Stimulated activated CD4-positive, alpha-beta T cell treated with anti-CD3 and anti-CD28 coated beads, Interleukin-1b, Interleukin-23, amount 100 ng/mL, for 4 hours (primary cell): ENCODE results near the gene CFAP251.

ENCODE experiments used
- DNase-seq, 2 donors: peaks; one replicate each; pipeline ENCODE4 v3.0.0-alpha.2; 2020; ENCODE audit warnings: low read depth in 2 of 2

Gene CFAP251

GRCh38 chr12:121946313-121947025 is 28.1 kb downstream of the CFAP251 start:
- DNase-seq, result no peak

GRCh38 chr12:121947981-121948380 is 29.6 kb downstream of the CFAP251 start:
- no peak for DNase-seq

GRCh38 chr12:121949648-121950397 is 31.4 kb downstream of the CFAP251 start:
- no peak for DNase-seq

- DNase-seq, result no peak
These were observed 34.8 kb downstream of the CFAP251 start for GRCh38 chr12:121953117-121953692.

- no peak for DNase-seq
These were observed 35.3 kb downstream of the CFAP251 start for GRCh38 chr12:121953695-121954094.

- no peak for DNase-seq
These were observed 37.2 kb downstream of the CFAP251 start for GRCh38 chr12:121955258-121956237.

- no peak for DNase-seq
These were observed 39.6 kb downstream of the CFAP251 start for GRCh38 chr12:121957861-121958515.

- no peak for DNase-seq
These were observed 40.3 kb downstream of the CFAP251 start for GRCh38 chr12:121958541-121959240.

- DNase-seq, result no peak
These were observed 42.1 kb downstream of the CFAP251 start for GRCh38 chr12:121960541-121960940.

- DNase-seq, result no peak
These were observed 42.9 kb downstream of the CFAP251 start for GRCh38 chr12:121961195-121961879.

GRCh38 chr12:121963341-121964018 is 45.1 kb downstream of the CFAP251 start:
- no peak for DNase-seq

- no peak for DNase-seq
These were observed 46.6 kb downstream of the CFAP251 start for GRCh38 chr12:121964813-121965643.

- no peak for DNase-seq
These were observed 48.6 kb downstream of the CFAP251 start for GRCh38 chr12:121966959-121967358.

- DNase-seq, result no peak
These were observed 50.5 kb downstream of the CFAP251 start for GRCh38 chr12:121968876-121969275.

- DNase-seq, result no peak
These were observed 51.3 kb downstream of the CFAP251 start for GRCh38 chr12:121969726-121970125.

GRCh38 chr12:121970581-121971300 is 52.3 kb downstream of the CFAP251 start:
- no peak for DNase-seq

GRCh38 chr12:121974026-121974985 is 55.9 kb downstream of the CFAP251 start:
- no peak for DNase-seq
